ENCODE data around the gene TRMT61B. TPM values are rescaled to one million over a fixed set of nuclear protein-coding genes. Genes with fewer than 3 reads are reported as not detected.

The TRMT61B gene
- total and polyA plus RNA-seq, 9 of the 15 experiments (the other 6 are each of a cell fraction or from before 2014, with no cell fraction given) = 13.2 to 28.3 (median 19.5) TPM

GRCh38 chr2:28870146-28870891 is at the start of gene TRMT61B (continued):
- peak; percentile 88 for TF ChIP-seq E2F8 (IDR thresholded peaks at IDR 0.05; ENCODE audit: low read depth, partially characterized antibody)
- TF ChIP-seq, protein P1, sequence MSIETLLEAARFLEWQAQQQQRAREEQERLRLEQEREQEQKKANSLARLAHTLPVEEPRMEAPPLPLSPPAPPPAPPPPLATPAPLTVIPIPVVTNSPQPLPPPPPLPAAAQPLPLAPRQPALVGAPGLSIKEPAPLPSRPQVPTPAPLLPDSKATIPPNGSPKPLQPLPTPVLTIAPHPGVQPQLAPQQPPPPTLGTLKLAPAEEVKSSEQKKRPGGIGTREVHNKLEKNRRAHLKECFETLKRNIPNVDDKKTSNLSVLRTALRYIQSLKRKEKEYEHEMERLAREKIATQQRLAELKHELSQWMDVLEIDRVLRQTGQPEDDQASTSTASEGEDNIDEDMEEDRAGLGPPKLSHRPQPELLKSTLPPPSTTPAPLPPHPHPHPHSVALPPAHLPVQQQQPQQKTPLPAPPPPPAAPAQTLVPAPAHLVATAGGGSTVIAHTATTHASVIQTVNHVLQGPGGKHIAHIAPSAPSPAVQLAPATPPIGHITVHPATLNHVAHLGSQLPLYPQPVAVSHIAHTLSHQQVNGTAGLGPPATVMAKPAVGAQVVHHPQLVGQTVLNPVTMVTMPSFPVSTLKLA (conservative IDR thresholded peaks at IDR 0.05) = peak; percentile 95 to 98
- no peak for TF ChIP-seq RHOXF2B (CRISPR knock-in tag; conservative IDR thresholded peaks at IDR 0.05)
- no peak for TF ChIP-seq SMARCA5 (IDR thresholded peaks at IDR 0.05)
- TF ChIP-seq SRSF7 (optimal IDR thresholded peaks at IDR 0.05; ENCODE audit: low read depth, low read length) = no peak
- TF ChIP-seq NCOA2 (IDR thresholded peaks at IDR 0.05; ENCODE audit: partially characterized antibody in 2 of 2) = peak in 1 of 2 experiments; percentile 86
- TF ChIP-seq ARID1B (IDR thresholded peaks at IDR 0.05) = peak; percentile 33
- TF ChIP-seq POLR2B (IDR thresholded peaks at IDR 0.05; ENCODE audit: low read depth, partially characterized antibody) = peak; percentile 95
- peak; percentile 77 for TF ChIP-seq ETS1 (conservative IDR thresholded peaks at IDR 0.05; ENCODE audit: control insufficient read depth, low read depth, low read length)
- no peak for TF ChIP-seq ZNF217 (CRISPR knock-in tag; IDR thresholded peaks at IDR 0.05)
- TF ChIP-seq POLR2AphosphoS5 (IDR thresholded peaks at IDR 0.05; ENCODE audit: control insufficient read depth, insufficient read depth, low read depth, low read length) = peak; percentile 94
- TF ChIP-seq NEUROD1 (IDR thresholded peaks at IDR 0.05; ENCODE audit: borderline replicate concordance, low read depth, low read length, partially characterized antibody) = peak; percentile 58
- TF ChIP-seq HLTF (IDR thresholded peaks at IDR 0.05) = 0 out of 2 replicates have a peak, but pooled peaks have one; percentile 19
- TF ChIP-seq, protein P2, sequence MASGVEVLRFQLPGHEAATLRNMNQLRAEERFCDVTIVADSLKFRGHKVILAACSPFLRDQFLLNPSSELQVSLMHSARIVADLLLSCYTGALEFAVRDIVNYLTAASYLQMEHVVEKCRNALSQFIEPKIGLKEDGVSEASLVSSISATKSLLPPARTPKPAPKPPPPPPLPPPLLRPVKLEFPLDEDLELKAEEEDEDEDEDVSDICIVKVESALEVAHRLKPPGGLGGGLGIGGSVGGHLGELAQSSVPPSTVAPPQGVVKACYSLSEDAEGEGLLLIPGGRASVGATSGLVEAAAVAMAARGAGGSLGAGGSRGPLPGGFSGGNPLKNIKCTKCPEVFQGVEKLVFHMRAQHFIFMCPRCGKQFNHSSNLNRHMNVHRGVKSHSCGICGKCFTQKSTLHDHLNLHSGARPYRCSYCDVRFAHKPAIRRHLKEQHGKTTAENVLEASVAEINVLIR (CRISPR knock-in tag; IDR thresholded peaks at IDR 0.05) = peak; percentile 100
- TF ChIP-seq COPS2 (conservative IDR thresholded peaks at IDR 0.05) = no peak
- TF ChIP-seq JUND (IDR thresholded peaks at IDR 0.05; ENCODE audit: borderline replicate concordance, low read depth, low read length) = peak; percentile 74; the same call in 1 of the 2 replicates
- no peak; the same call in 2 of the 3 replicates for TF ChIP-seq JUND (tag; IDR thresholded peaks at IDR 0.05; ENCODE audit: borderline replicate concordance, low read depth, low read length)
